ENCODE results near the gene NEU1. TPM values are rescaled to one million over a fixed set of nuclear protein-coding genes. Genes with fewer than 3 reads are reported as not detected.

Gene NEU1
- total RNA-seq, 1 experiment from 2014 or later = 15.1 TPM

- TF ChIP-seq MAX (IDR thresholded peaks at IDR 0.05) (peak; percentile 20), EZH2phosphoT487 (IDR thresholded peaks at IDR 0.05; ENCODE audit: borderline replicate concordance) (no peak), POLR2A (IDR thresholded peaks at IDR 0.05; ENCODE audit: borderline replicate concordance, extremely low read depth, insufficient read depth, insufficient read length) (no peak), EZH2 (IDR thresholded peaks at IDR 0.05) (no peak), ELF1 (IDR thresholded peaks at IDR 0.05; ENCODE audit: borderline replicate concordance, low read depth) (no peak), ATF3 (IDR thresholded peaks at IDR 0.05) (no peak), REST (IDR thresholded peaks at IDR 0.05; ENCODE audit: low read depth) (no peak), CTCF (IDR thresholded peaks at IDR 0.05 in 2 of 3, conservative IDR thresholded peaks at IDR 0.05 in 1 of 3; ENCODE audit: borderline replicate concordance in 1 of 3, insufficient read depth in 1 of 3, low read depth in 2 of 3, low read length in 2 of 3) (no peak), EGR1 (IDR thresholded peaks at IDR 0.05; ENCODE audit: low read depth) (no peak), JUND (IDR thresholded peaks at IDR 0.05) (no peak), SP1 (IDR thresholded peaks at IDR 0.05; ENCODE audit: low read depth) (no peak), TCF7L2 (IDR thresholded peaks at IDR 0.05; ENCODE audit: borderline replicate concordance, extremely low read depth, insufficient read depth, insufficient read length) (no peak), SRF (IDR thresholded peaks at IDR 0.05; ENCODE audit: low read depth) (no peak), ZBTB33 (IDR thresholded peaks at IDR 0.05; ENCODE audit: extremely low read depth, insufficient replicate concordance, low read length) (no peak), SIN3A (IDR thresholded peaks at IDR 0.05; ENCODE audit: low read depth) (no peak), ZFX (IDR thresholded peaks at IDR 0.05) (no peak), CEBPB (IDR thresholded peaks at IDR 0.05; ENCODE audit: low read depth) (no peak), POLR2AphosphoS5 (IDR thresholded peaks at IDR 0.05; ENCODE audit: low read depth, low read length) (peak; percentile 20)
- POLR2A ChIA-PET = interaction anchor here (0.6 kb wide), 1 partner anchor 262 kb away, joined by 4 read pairs; no protein-coding TSS in a partner anchor
- CTCF ChIA-PET = interaction anchor here (2.2 kb wide), 1 partner anchor 51 kb away, joined by 9 read pairs; no protein-coding TSS in a partner anchor
- Histone ChIP-seq H3K9ac (ENCODE audit: low read length) (peak overlapping the region; percentile 63), H4K20me1 (ENCODE audit: insufficient read depth) (no peaks in the 10 kb centered on the region), H3K4me3 (replicated peaks in 1 of 2; ENCODE audit: low read depth in 1 of 2, low read length in 2 of 2) (peak overlapping the region; percentile 56 to 63), H2AFZ (ENCODE audit: low read depth, low read length, poor library complexity, severe bottlenecking) (no peak overlapping the region), H3K4me2 (ENCODE audit: low read length) (peak overlapping the region; percentile 92), H3K4me1 (ENCODE audit: control insufficient read depth in 1 of 2, insufficient read depth in 2 of 2, low read length in 2 of 2) (peaks cover 12 to 34% of the 10 kb centered on the region in 2 experiments), H3K36me3 (ENCODE audit: control insufficient read depth in 1 of 2, insufficient read depth in 2 of 2, low read length in 2 of 2) (peaks cover 0 to 1% of the 10 kb centered on the region in 2 experiments; a peak in 1 of 4 replicates), H3K27me3 (ENCODE audit: insufficient read depth, low read length) (no peaks in the 10 kb centered on the region), H3K79me2 (ENCODE audit: insufficient read depth, low read length) (peaks cover 18% of the 10 kb centered on the region; the same call in 1 of the 2 replicates), H3K9me3 (ENCODE audit: control insufficient read depth in 1 of 2, insufficient read depth in 1 of 2, low read depth in 1 of 2, low read length in 2 of 2) (no peaks in the 10 kb centered on the region), H3K27ac (ENCODE audit: low read depth, low read length) (peak overlapping the region; percentile 64), H3K9me2 (ENCODE audit: insufficient read depth) (no peaks in the 10 kb centered on the region)
- intact Hi-C loops (cut with micrococcal nuclease) = no loop called here
- no peak for ATAC-seq
- BruUV-seq (replicated peaks) = no TSS peak
- DNase-seq (ENCODE audit: low read depth, low spot score) = no peak
- RAD21 ChIA-PET (ENCODE audit: low non-redundant PET in 1 of 2, low total read pairs in 2 of 2, uncharacterized antibody in 2 of 2, unreplicated experiment in 2 of 2) = no interaction called here
Observed at GRCh38 chr6:31900917-31901414, 38.3 kb upstream of the NEU1 start.

All from HCT116 (cell line).